WERI-Rb-1 (cell line): Measurements from ENCODE around the gene BBX.

Source experiments
- DNase-seq: peaks from one replicate; pipeline ENCODE4 v3.0.0-alpha.2; 2020
- H3K27ac ChIP-seq: fragments of 250-450 bp; sonication (Bioruptor Pico); 2 replicates; pipeline ENCODE4 v1.5.1; 2020; ENCODE audit warnings: mild to moderate bottlenecking, moderate library complexity
- H3K27me3 ChIP-seq: fragments of 250-450 bp; sonication (Bioruptor Pico); 2 replicates; pipeline ENCODE4 v1.5.1; 2021; ENCODE audit warnings: mild to moderate bottlenecking, low read depth, moderate library complexity; ENCODE audit not compliant: insufficient read depth, severe bottlenecking
- H3K36me3 ChIP-seq: fragments of 250-450 bp; sonication (Bioruptor Pico); 2 replicates; pipeline ENCODE4 v1.5.1; 2020; ENCODE audit warnings: mild to moderate bottlenecking, moderate library complexity
- H3K4me3 ChIP-seq: 2 replicates; pipeline ENCODE4 v1.5.1; 2011; ENCODE audit warnings: low read depth, mild to moderate bottlenecking, control low read depth, low read length
- H3K9me3 ChIP-seq: fragments of 250-450 bp; sonication (Bioruptor Pico); 2 replicates; pipeline ENCODE4 v1.5.1; 2021; ENCODE audit warnings: mild to moderate bottlenecking, moderate library complexity; ENCODE audit not compliant: severe bottlenecking
- CTCF ChIP-seq: IDR thresholded peaks from 2 replicates; pipeline ENCODE4 v1.5.1; 2011; ENCODE audit warnings: low read depth, mild to moderate bottlenecking, control low read depth, inconsistent platforms, low read length

Gene BBX

GRCh38 chr3:107661447-107662123 is 138.8 kb downstream of the BBX start:
- no peaks in the 10 kb centered on the region for H3K9me3 ChIP-seq
- no peak for DNase-seq
- no peak for TF ChIP-seq CTCF
- no peak overlapping the region for H3K27ac ChIP-seq
- no peak overlapping the region for H3K4me3 ChIP-seq
- no peaks in the 10 kb centered on the region for H3K36me3 ChIP-seq
- H3K27me3 ChIP-seq = no peaks in the 10 kb centered on the region

GRCh38 chr3:107662124-107662507 is 139.4 kb downstream of the BBX start:
- TF ChIP-seq CTCF = no peak

GRCh38 chr3:107662586-107662985 is 139.8 kb downstream of the BBX start:
- Histone ChIP-seq H3K4me3 (no peak overlapping the region), H3K27ac (no peak overlapping the region), H3K27me3 (no peaks in the 10 kb centered on the region), H3K36me3 (no peaks in the 10 kb centered on the region), H3K9me3 (no peaks in the 10 kb centered on the region)
- no peak for TF ChIP-seq CTCF
- no peak for DNase-seq

More at GRCh38 chr3:107662124-107662507, 139.4 kb downstream of the BBX start:
- Histone ChIP-seq H3K36me3 (no peaks in the 10 kb centered on the region), H3K27ac (no peak overlapping the region), H3K4me3 (no peak overlapping the region), H3K9me3 (no peaks in the 10 kb centered on the region), H3K27me3 (no peaks in the 10 kb centered on the region)
- no peak for DNase-seq

GRCh38 chr3:107663266-107663665 is 140.5 kb downstream of the BBX start:
- no peak for TF ChIP-seq CTCF
- no peaks in the 10 kb centered on the region for H3K27me3 ChIP-seq
- no peaks in the 10 kb centered on the region for H3K36me3 ChIP-seq
- no peak overlapping the region for H3K27ac ChIP-seq
- DNase-seq = no peak
- no peaks in the 10 kb centered on the region for H3K9me3 ChIP-seq
- H3K4me3 ChIP-seq = no peak overlapping the region

GRCh38 chr3:107664614-107665013 is 141.9 kb downstream of the BBX start:
- no peak overlapping the region for H3K27ac ChIP-seq
- H3K27me3 ChIP-seq = no peaks in the 10 kb centered on the region
- H3K4me3 ChIP-seq = no peak overlapping the region
- no peaks in the 10 kb centered on the region for H3K9me3 ChIP-seq
- no peaks in the 10 kb centered on the region for H3K36me3 ChIP-seq
- no peak for TF ChIP-seq CTCF
- no peak for DNase-seq

- TF ChIP-seq CTCF = no peak
- Histone ChIP-seq H3K36me3 (no peaks in the 10 kb centered on the region), H3K9me3 (no peaks in the 10 kb centered on the region), H3K27ac (no peak overlapping the region), H3K4me3 (no peak overlapping the region), H3K27me3 (no peaks in the 10 kb centered on the region)
- DNase-seq = no peak
These were observed 142.6 kb downstream of the BBX start for GRCh38 chr3:107665351-107665750.
